HEK293T (cell line): ENCODE measurements around the gene LKAAEAR1.
"Not testable (repeated sequence)": the region's sequence is repeated elsewhere in the genome, so short reads cannot be mapped to it uniquely, and the experiment has no call there.

Experiments used
- CTCF ChIA-PET: fragments of 350-600 bp; formaldehyde crosslinking; extraction: SDS; loops from one replicate; lab custom pipeline; 2021; ENCODE audit warnings: antibody characterized with exemption, inconsistent platforms; lab: Yijun Ruan, JAX
- POLR2A ChIA-PET: fragments of 350-600 bp; formaldehyde crosslinking; extraction: SDS; loops from one replicate; lab custom pipeline; 2020; ENCODE audit warnings: antibody characterized with exemption, inconsistent platforms; lab: Yijun Ruan, JAX
- DNase-seq: peaks from one replicate; pipeline ENCODE4 v3.0.0; 2012; ENCODE audit warnings: mixed read lengths; ENCODE audit errors: extremely low spot score
- ARNT ChIP-seq: fragments of 450-650 bp; IDR thresholded peaks from 2 replicates; pipeline ENCODE4 v1.6.1; 2017; ENCODE audit warnings: mild to moderate bottlenecking
- BHLHE40 ChIP-seq: fragments of 450-650 bp; IDR thresholded peaks from 2 replicates; pipeline ENCODE4 v1.6.1; 2016; ENCODE audit warnings: mild to moderate bottlenecking, moderate library complexity, borderline replicate concordance
- CTBP1 ChIP-seq: fragments of 450-650 bp; IDR thresholded peaks from 2 replicates; pipeline ENCODE4 v1.6.1; 2016; ENCODE audit warnings: borderline replicate concordance
- ELF4 ChIP-seq: fragments of 450-650 bp; IDR thresholded peaks from 2 replicates; pipeline ENCODE4 v1.6.1; 2017; ENCODE audit warnings: antibody characterized with exemption
- FOXA1 ChIP-seq: fragments of 450-650 bp; IDR thresholded peaks from 2 replicates; pipeline ENCODE4 v1.6.1; 2016; ENCODE audit warnings: mild to moderate bottlenecking
- FOXK2 ChIP-seq: fragments of 450-650 bp; IDR thresholded peaks from 2 replicates; pipeline ENCODE4 v1.6.1; 2016; ENCODE audit warnings: mild to moderate bottlenecking
- FOXM1 ChIP-seq: fragments of 450-650 bp; IDR thresholded peaks from 2 replicates; pipeline ENCODE4 v1.6.1; 2017; ENCODE audit warnings: mild to moderate bottlenecking, borderline replicate concordance
- HDGF ChIP-seq: fragments of 450-650 bp; IDR thresholded peaks from 2 replicates; pipeline ENCODE4 v1.6.1; 2017; ENCODE audit warnings: antibody characterized with exemption, borderline replicate concordance
- L3MBTL2 ChIP-seq: fragments of 450-650 bp; conservative IDR thresholded peaks from 2 replicates; pipeline ENCODE4 v1.6.1; 2016; ENCODE audit warnings: mild to moderate bottlenecking
- LEF1 ChIP-seq: fragments of 450-650 bp; IDR thresholded peaks from 2 replicates; pipeline ENCODE4 v1.6.1; 2017; ENCODE audit warnings: mild to moderate bottlenecking, borderline replicate concordance
- NFRKB ChIP-seq: fragments of 450-650 bp; IDR thresholded peaks from 2 replicates; pipeline ENCODE4 v1.6.1; 2016; ENCODE audit warnings: mild to moderate bottlenecking, moderate library complexity
- PKNOX1 ChIP-seq: fragments of 450-650 bp; IDR thresholded peaks from 2 replicates; pipeline ENCODE4 v1.6.1; 2016
- SP1 ChIP-seq: fragments of 450-650 bp; IDR thresholded peaks from 2 replicates; pipeline ENCODE4 v1.6.1; 2017
- SUZ12 ChIP-seq: fragments of 450-650 bp; IDR thresholded peaks from 2 replicates; pipeline ENCODE4 v1.6.1; 2016; ENCODE audit warnings: mild to moderate bottlenecking
- TARDBP ChIP-seq: fragments of 450-650 bp; IDR thresholded peaks from 2 replicates; pipeline ENCODE4 v1.6.1; 2016
- ZNF384 ChIP-seq: fragments of 450-650 bp; IDR thresholded peaks from 2 replicates; pipeline ENCODE4 v1.6.1; 2016

LKAAEAR1 gene

GRCh38 chr20:64121586-64121985 is 37.4 kb upstream of the LKAAEAR1 start:
- no peak for TF ChIP-seq LEF1
- no peak for TF ChIP-seq FOXK2
- no peak for TF ChIP-seq TARDBP
- TF ChIP-seq CTBP1: no peak
- no peak for TF ChIP-seq SP1
- TF ChIP-seq ARNT: no peak
- TF ChIP-seq BHLHE40: no peak
- TF ChIP-seq ELF4: no peak
- TF ChIP-seq FOXA1: no peak
- TF ChIP-seq FOXM1: no peak
- TF ChIP-seq ZNF384: no peak
- TF ChIP-seq SUZ12: no peak
- no peak for TF ChIP-seq NFRKB
- TF ChIP-seq PKNOX1: no peak
- TF ChIP-seq L3MBTL2: no peak
- no peak for TF ChIP-seq HDGF
- CTCF ChIA-PET: interaction anchor here (2.6 kb wide), 1 partner anchor 38 kb away, joined by 12 read pairs; the partner anchor contains the start of gene LKAAEAR1
- DNase-seq: no peak
- POLR2A ChIA-PET: no interaction called here

- POLR2A ChIA-PET: interaction anchor here (1.0 to 2.1 kb wide), 2 partner anchors 40 to 57 kb away, joined by 3 to 7 read pairs; partner anchors contain the start of gene TCEA2
- TF ChIP-seq HDGF: no peak
- CTCF ChIA-PET: interaction anchor here (0.5 to 2.6 kb wide), 8 partner anchors 17 to 473 kb away, joined by 3 to 12 read pairs (median 4); partner anchors contain the start of genes LKAAEAR1, PRPF6 and SAMD10
- DNase-seq: no peak
Measured at GRCh38 chr20:64119681-64120341, 35.6 kb upstream of the LKAAEAR1 start.

GRCh38 chr20:64119301-64119680 is 35.1 kb upstream of the LKAAEAR1 start:
- CTCF ChIA-PET: interaction anchor here (1.2 to 2.6 kb wide), 2 partner anchors 17 to 35 kb away, joined by 3 to 12 read pairs; partner anchors contain the start of gene LKAAEAR1
- no peak for DNase-seq

GRCh38 chr20:64117432-64117777 is 33.2 kb upstream of the LKAAEAR1 start:
- POLR2A ChIA-PET, CTCF ChIA-PET, DNase-seq: not testable (repeated sequence)

More at GRCh38 chr20:64119301-64119680, 35.1 kb upstream of the LKAAEAR1 start:
- POLR2A ChIA-PET: interaction anchor here (2.1 kb wide), 1 partner anchor 56 kb away, joined by 7 read pairs; the partner anchor contains the start of gene TCEA2
- TF ChIP-seq CTBP1 (no peak), BHLHE40 (no peak), L3MBTL2 (no peak), HDGF (no peak), NFRKB (no peak), PKNOX1 (no peak), FOXK2 (no peak), FOXM1 (no peak), ELF4 (no peak), TARDBP (no peak), SP1 (no peak), ARNT (no peak), FOXA1 (no peak), SUZ12 (no peak), LEF1 (no peak), ZNF384 (no peak)

- DNase-seq: no peak
- POLR2A ChIA-PET: no interaction called here
- TF ChIP-seq FOXA1: no peak
- no peak for TF ChIP-seq ZNF384
- no peak for TF ChIP-seq L3MBTL2
- TF ChIP-seq LEF1: no peak
- no peak for TF ChIP-seq SP1
- TF ChIP-seq ELF4: no peak
- CTCF ChIA-PET: interaction anchor here (0.6 kb wide), 1 partner anchor 33 kb away, joined by 3 read pairs; no protein-coding TSS in a partner anchor
Measured at GRCh38 chr20:64116541-64117431, 32.6 kb upstream of the LKAAEAR1 start.

- POLR2A ChIA-PET: no interaction called here
Measured at GRCh38 chr20:64116016-64116415, 31.8 kb upstream of the LKAAEAR1 start.

More at GRCh38 chr20:64116016-64116415, 31.8 kb upstream of the LKAAEAR1 start:
- CTCF ChIA-PET: interaction anchor here (0.6 to 1.4 kb wide), 2 partner anchors 32 to 33 kb away, joined by 3 to 4 read pairs; no protein-coding TSS in a partner anchor
- no peak for DNase-seq
- no peak for TF ChIP-seq HDGF
- TF ChIP-seq SUZ12: no peak
- TF ChIP-seq L3MBTL2: no peak
- TF ChIP-seq ZNF384: no peak
- TF ChIP-seq LEF1: no peak
- no peak for TF ChIP-seq TARDBP
- no peak for TF ChIP-seq FOXM1
- TF ChIP-seq CTBP1: no peak
- TF ChIP-seq ELF4: no peak
- TF ChIP-seq SP1: no peak
- TF ChIP-seq BHLHE40: no peak
- no peak for TF ChIP-seq FOXA1
- TF ChIP-seq NFRKB: no peak
